H1 (cell line): ENCODE results near the gene LHPP. TPM values are rescaled to one million over a fixed set of nuclear protein-coding genes. Genes with fewer than 3 reads are reported as not detected.

Experiments
- CTCF ChIA-PET: fragments of 300-600 bp; sonication (Branson Sonifier 250); formaldehyde crosslinking; loops from one replicate; lab custom pipeline; 2021; ENCODE audit not compliant: partially characterized antibody; lab: Charles Lee
- POLR2A ChIA-PET: fragments of 300-600 bp; sonication (Branson Sonifier 250); formaldehyde crosslinking; loops from one replicate; lab custom pipeline; 2021; ENCODE audit warnings: inconsistent platforms; ENCODE audit not compliant: partially characterized antibody; lab: Charles Lee
- DNase-seq, 2 experiments: peaks; one replicate each; pipeline versions ENCODE4 v3.0.0 to v3.0.0-alpha.2; 2010 to 2022; ENCODE audit warnings: low spot score in 2 of 2, low read depth in 1 of 2, mixed read lengths in 1 of 2
- FAIRE-seq: peaks from 2 replicates; lab custom pipeline; 2011; peaks lifted over from hg19 to GRCh38; lab: Jason Lieb, UNC
- H2AFZ ChIP-seq: 2 replicates; pipeline ENCODE4 v1.8.1; 2012; ENCODE audit warnings: low read length, inconsistent platforms
- H2AK5ac ChIP-seq: 2 replicates; pipeline ENCODE4 v1.6.1; 2013; ENCODE audit warnings: low read depth, low read length
- H2BK120ac ChIP-seq: replicated peaks from 2 replicates; pipeline ENCODE3; 2013; ENCODE audit warnings: low read depth, low read length, inconsistent platforms
- H2BK12ac ChIP-seq: 2 replicates; pipeline ENCODE4 v1.6.1; 2013; ENCODE audit warnings: low read depth, low read length
- H2BK15ac ChIP-seq: 2 replicates; pipeline ENCODE4 v1.6.1; 2013; ENCODE audit warnings: low read length
- H2BK20ac ChIP-seq: 2 replicates; pipeline ENCODE4 v1.6.1; 2013; ENCODE audit warnings: low read length
- H2BK5ac ChIP-seq: 2 replicates; pipeline ENCODE4 v1.6.1; 2013; ENCODE audit warnings: low read depth, low read length
- H3K14ac ChIP-seq: 2 replicates; pipeline ENCODE4 v1.6.1; 2013; ENCODE audit warnings: inconsistent platforms; ENCODE audit not compliant: insufficient read length
- H3K18ac ChIP-seq: 2 replicates; pipeline ENCODE4 v1.6.1; 2013; ENCODE audit warnings: low read length; ENCODE audit errors: extremely low read depth
- H3K23ac ChIP-seq: 2 replicates; pipeline ENCODE4 v1.6.1; 2013; ENCODE audit warnings: inconsistent platforms; ENCODE audit not compliant: insufficient read length
- H3K23me2 ChIP-seq: 2 replicates; pipeline ENCODE4 v1.6.1; 2013; ENCODE audit warnings: low read depth, low read length
- H3K27ac ChIP-seq: 2 replicates; pipeline ENCODE4 v1.6.1; 2011; ENCODE audit warnings: low read depth, low read length, inconsistent platforms
- H3K27me3 ChIP-seq, 4 experiments: replicated peaks in 1 of 4; 1 replicate in 1 of 4; 2 replicates in 3 of 4; pipeline versions ENCODE4 v1.6.1 to v1.8.1; 2011 to 2013; ENCODE audit warnings: low read length in 3 of 4, mild to moderate bottlenecking in 3 of 4, inconsistent platforms in 2 of 4, mixed read lengths in 2 of 4, moderate library complexity in 1 of 4; ENCODE audit not compliant: control insufficient read depth in 3 of 4, insufficient read depth in 3 of 4; ENCODE audit errors: extremely low read depth in 1 of 4
- H3K36me3 ChIP-seq, 4 experiments: 2 replicates each; pipeline versions ENCODE4 v1.6.1 to v1.8.1; 2011 to 2013; ENCODE audit warnings: mild to moderate bottlenecking in 4 of 4, low read length in 3 of 4, moderate library complexity in 2 of 4, control low read depth in 1 of 4, inconsistent platforms in 1 of 4; ENCODE audit not compliant: insufficient read depth in 4 of 4, control insufficient read depth in 2 of 4
- H3K4ac ChIP-seq: replicated peaks from 2 replicates; pipeline ENCODE3; 2013; ENCODE audit warnings: low read length, low read depth, mixed read lengths, inconsistent platforms; ENCODE audit not compliant: insufficient read length
- H3K4me1 ChIP-seq, 4 experiments: replicated peaks in 1 of 4; 1 replicate in 1 of 4; 2 replicates in 3 of 4; pipeline versions ENCODE4 v1.6.1 to v1.8.1; 2011 to 2013; ENCODE audit warnings: low read length in 3 of 4, inconsistent platforms in 2 of 4, mixed read lengths in 1 of 4; ENCODE audit not compliant: insufficient read depth in 4 of 4, control insufficient read depth in 3 of 4
- H3K4me2 ChIP-seq, 2 experiments: 2 replicates each; pipeline versions ENCODE4 v1.6.1 to v1.8.1; 2011 to 2013; ENCODE audit warnings: low read depth in 2 of 2, low read length in 2 of 2, control low read depth in 1 of 2, inconsistent platforms in 1 of 2, mild to moderate bottlenecking in 1 of 2; ENCODE audit not compliant: insufficient read depth in 1 of 2
- H3K4me3 ChIP-seq, 4 experiments: fragments of 200-600, 300-600 bp in 1 of 4; sonication (generic), shearing (Covaris generic), sonication (Bioruptor Twin) in 1 of 4; 2 replicates each; pipeline versions ENCODE4 v1.5.1 to v1.8.1; 2011 to 2016; ENCODE audit warnings: low read length in 4 of 4, low read depth in 3 of 4, control low read depth in 2 of 4, inconsistent platforms in 2 of 4, mild to moderate bottlenecking in 2 of 4, mixed read lengths in 1 of 4, moderate library complexity in 1 of 4; ENCODE audit not compliant: insufficient read depth in 2 of 4; ENCODE audit errors: extremely low read depth in 1 of 4
- H3K56ac ChIP-seq: replicated peaks from 2 replicates; pipeline ENCODE3; 2013; ENCODE audit warnings: low read depth, mild to moderate bottlenecking, mixed read lengths, low read length, inconsistent platforms; ENCODE audit not compliant: insufficient read length
- H3K79me1 ChIP-seq: 2 replicates; pipeline ENCODE4 v1.6.1; 2013; ENCODE audit warnings: low read depth, low read length, control low read depth
- H3K79me2 ChIP-seq, 2 experiments: 2 replicates each; pipeline versions ENCODE4 v1.6.1 to v1.8.1; 2012 to 2013; ENCODE audit warnings: low read length in 2 of 2, mild to moderate bottlenecking in 2 of 2, inconsistent platforms in 1 of 2; ENCODE audit not compliant: insufficient read depth in 2 of 2, control insufficient read depth in 1 of 2
- H3K9ac ChIP-seq, 4 experiments: replicated peaks in 1 of 4; 1 replicate in 1 of 4; 2 replicates in 3 of 4; pipeline versions ENCODE4 v1.6.1 to v1.8.1; 2011 to 2013; ENCODE audit warnings: low read depth in 3 of 4, low read length in 3 of 4, control low read depth in 2 of 4, mild to moderate bottlenecking in 2 of 4, moderate library complexity in 2 of 4, inconsistent platforms in 1 of 4; ENCODE audit errors: extremely low read depth in 1 of 4
- H3K9me3 ChIP-seq, 2 experiments: 2 replicates each; pipeline versions ENCODE4 v1.6.1 to v1.8.1; 2012 to 2013; ENCODE audit warnings: mild to moderate bottlenecking in 2 of 2, moderate library complexity in 2 of 2, control low read depth in 1 of 2, inconsistent platforms in 1 of 2, low read depth in 1 of 2, low read length in 1 of 2, mixed read lengths in 1 of 2; ENCODE audit not compliant: insufficient read depth in 2 of 2
- H4K20me1 ChIP-seq, 2 experiments: replicated peaks in 1 of 2; 2 replicates each; pipeline versions ENCODE3 to v1.8.1; 2011 to 2013; ENCODE audit warnings: inconsistent platforms in 2 of 2, low read length in 2 of 2, mild to moderate bottlenecking in 1 of 2; ENCODE audit not compliant: insufficient read depth in 2 of 2, control insufficient read depth in 1 of 2
- H4K5ac ChIP-seq: 2 replicates; pipeline ENCODE4 v1.6.1; 2013; ENCODE audit warnings: low read length, low read depth, mixed read lengths, inconsistent platforms; ENCODE audit not compliant: insufficient read length
- H4K8ac ChIP-seq: 2 replicates; pipeline ENCODE4 v1.8.0; 2013; ENCODE audit warnings: mild to moderate bottlenecking, moderate library complexity, low read length, inconsistent platforms; ENCODE audit not compliant: insufficient read depth; ENCODE audit errors: extremely low read depth
- H4K91ac ChIP-seq: replicated peaks from 2 replicates; pipeline ENCODE3; 2013; ENCODE audit warnings: low read length, mixed read lengths, inconsistent platforms; ENCODE audit not compliant: insufficient read length
- CTCF ChIP-seq, 3 experiments: IDR thresholded peaks; 1 replicate in 2 of 3; 2 replicates in 1 of 3; pipeline versions ENCODE4 v1.5.1 to v1.6.1; 2011; ENCODE audit warnings: low read length in 3 of 3, mild to moderate bottlenecking in 3 of 3, inconsistent platforms in 2 of 3, low read depth in 1 of 3, moderate library complexity in 1 of 3; ENCODE audit not compliant: insufficient read depth in 1 of 3; ENCODE audit errors: control extremely low read depth in 1 of 3
- POLR2AphosphoS5 ChIP-seq: IDR thresholded peaks from 2 replicates; pipeline ENCODE4 v1.6.1; 2011; ENCODE audit warnings: low read depth, low read length
- RAD21 ChIP-seq, 2 experiments: IDR thresholded peaks in 1 of 2; conservative IDR thresholded peaks in 1 of 2; 2 replicates each; pipeline ENCODE4 v1.6.1; 2011; ENCODE audit warnings: low read depth in 2 of 2, low read length in 2 of 2, improper control_type of control experiment in 1 of 2, inconsistent platforms in 1 of 2, mild to moderate bottlenecking in 1 of 2, moderate library complexity in 1 of 2
- WGBS, 2 experiments: shearing (Covaris generic) in 1 of 2; methylation state at CpG; one replicate each; pipeline versions ENCODE4 v1.1.6 to v1.1.7; 2013 to 2015; ENCODE audit warnings: low lambda C conversion rate in 2 of 2, mixed read lengths in 2 of 2, inconsistent platforms in 1 of 2, low coverage in 1 of 2, missing lambda C conversion rate in 1 of 2; ENCODE audit not compliant: insufficient replicate concordance in 2 of 2, insufficient coverage in 1 of 2, insufficient read length in 1 of 2; ENCODE audit errors: extremely low coverage in 1 of 2, missing lambda C conversion rate in 1 of 2; 5-methylcytosine and 5-hydroxymethylcytosine counted together
- polyA plus RNA-seq, 7 experiments: library from polyadenylated mRNA; depleted of rRNA in 3 of 7; stranded (reverse) in 5 of 7; unstranded in 2 of 7; fragments of >200 nt in 5 of 7; fragments of 200-250 nt in 2 of 7; gene quantifications; 1 replicate in 5 of 7; 2 replicates in 1 of 7; 4 replicates in 1 of 7; pipeline versions ENCODE4 v1.2.1 to v1.2.3, GENCODE V29; 2011 to 2013; ENCODE audit warnings: missing spikeins in 2 of 7, mixed read lengths in 2 of 7
- total RNA-seq: library from RNA; stranded (reverse); fragmentation: NEBNext Ultra II Directional; extraction: Animal tissue kit (Norgen Biotek cat#: 25700); gene quantifications from 2 replicates; pipeline ENCODE4 v1.2.1, GENCODE V29; 2021

Gene LHPP
- total and polyA plus RNA-seq, 2 of the 8 experiments (the other 6 are each of a cell fraction or from before 2014, with no cell fraction given): 26.0 to 45.0 TPM

GRCh38 chr10:124509880-124510632, 48.4 kb downstream of the LHPP start:
- Histone ChIP-seq H3K4me2 (no peak overlapping the region), H3K79me2 (no peaks in the 10 kb centered on the region), H3K23ac (no peak overlapping the region), H2BK15ac (no peak overlapping the region), H4K20me1 (no peaks in the 10 kb centered on the region), H3K56ac (no peak overlapping the region), H4K8ac (peak overlapping the region; percentile 8; the same call in 1 of the 2 replicates), H3K23me2 (peaks cover 10% of the 10 kb centered on the region; the same call in 1 of the 2 replicates), H3K79me1 (no peaks in the 10 kb centered on the region), H4K5ac (no peak overlapping the region), H2BK120ac (no peak overlapping the region), H2BK12ac (no peak overlapping the region), H3K27ac (no peak overlapping the region), H3K18ac (no peak overlapping the region), H3K4ac (no peak overlapping the region), H3K36me3 (no peaks in the 10 kb centered on the region), H2BK5ac (no peak overlapping the region), H3K4me3 (no peak overlapping the region), H2AFZ (no peak overlapping the region), H3K9me3 (no peaks in the 10 kb centered on the region), H3K4me1 (peaks cover 0 to 2% (median 0%) of the 10 kb centered on the region in 4 experiments; a peak in 1 of 7 replicates), H4K91ac (no peak overlapping the region), H2AK5ac (no peak overlapping the region), H3K14ac (no peak overlapping the region), H2BK20ac (no peak overlapping the region), H3K9ac (no peak overlapping the region), H3K27me3 (no peaks in the 10 kb centered on the region)
- ChIA-PET POLR2A (no interaction called here), CTCF (interaction anchor here (0.6 to 1.3 kb wide), 4 partner anchors 15 to 106 kb away, joined by 3 read pairs; no protein-coding TSS in a partner anchor)
- WGBS, 2 experiments: 91% methylated on average over 27 of the region's 27 CpGs; no CpG with 5 or more reads in 1 of the 2 experiments
- FAIRE-seq (no peak), DNase-seq (no peak)
- peak in 2 of 3 experiments; percentile 2 to 15; a peak in 2 of 4 replicates for TF ChIP-seq CTCF (IDR thresholded peaks at IDR 0.05; ENCODE audit: control extremely low read depth in 1 of 3, insufficient read depth in 1 of 3, low read depth in 1 of 3, low read length in 3 of 3)
- no peak for TF ChIP-seq POLR2AphosphoS5
- TF ChIP-seq RAD21 (IDR thresholded peaks at IDR 0.05 in 1 of 2, conservative IDR thresholded peaks at IDR 0.05 in 1 of 2; ENCODE audit: low read depth in 2 of 2, low read length in 2 of 2): peak; percentile 32 to 47; a peak in 3 of 4 replicates
